Gastroesophageal sphincter (tissue), 3 donors: Measurements from ENCODE around the gene KCND3.

Experiments
- CTCF ChIP-seq, 4 experiments: fragments of 200-600 bp in 2 of 4; fragments of 450-650 bp in 2 of 4; sonication (generic) in 1 of 4; IDR thresholded peaks; one replicate each; pipeline ENCODE4 v1.5.1; 2017 to 2019; ENCODE audit warnings: antibody characterized with exemption in 4 of 4, mild to moderate bottlenecking in 2 of 4, moderate library complexity in 2 of 4
- EP300 ChIP-seq: sonication (generic); formaldehyde crosslinking; IDR thresholded peaks from one replicate; pipeline ENCODE4 v1.6.1; 2017; ENCODE audit warnings: antibody characterized with exemption, mild to moderate bottlenecking
- POLR2A ChIP-seq, 2 donors: fragments of 450-650 bp; IDR thresholded peaks; one replicate each; pipeline ENCODE4 v1.6.1; 2017; ENCODE audit warnings: antibody characterized with exemption in 2 of 2, mild to moderate bottlenecking in 2 of 2, moderate library complexity in 1 of 2

DNA sequence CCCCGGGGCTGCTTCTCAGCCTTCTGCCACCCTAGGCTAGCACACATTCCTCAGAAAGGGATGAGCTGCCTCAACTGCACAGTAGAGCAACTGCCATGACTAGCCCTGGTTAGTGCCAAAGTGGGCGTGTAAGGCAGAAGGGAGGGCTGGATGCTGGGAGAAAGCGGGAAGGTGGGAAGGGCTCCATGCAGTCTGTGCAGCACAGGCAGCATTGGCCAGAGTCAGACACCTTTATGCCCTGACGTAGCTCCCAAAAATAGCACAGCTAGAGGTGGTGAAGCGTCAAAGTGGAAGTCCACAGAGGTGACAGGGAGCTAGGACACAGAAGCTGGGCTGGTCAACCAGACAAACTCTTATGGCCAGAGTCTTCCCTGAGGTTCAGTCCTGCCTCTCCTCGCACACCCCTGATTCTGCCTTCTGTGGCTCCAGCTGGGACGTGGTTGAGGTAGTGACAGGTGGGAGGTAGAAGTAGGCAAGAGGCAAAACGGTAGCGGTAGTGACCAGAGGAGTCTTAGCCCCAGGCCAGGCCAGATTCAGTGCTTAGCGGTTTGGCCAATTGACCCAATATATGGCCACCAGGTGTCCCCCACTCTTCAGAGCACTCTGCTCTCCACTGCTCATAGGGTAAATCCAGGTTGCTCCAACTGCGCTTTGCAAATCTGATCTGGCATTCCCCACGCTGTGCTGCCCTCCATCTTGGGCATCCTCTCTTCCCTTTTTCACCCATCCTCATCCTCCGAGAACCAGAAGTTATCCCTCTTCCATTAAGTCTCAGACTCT lies 188.2 kb downstream of the KCND3 start:
- peak in 2 of 4 experiments; percentile 41 to 51 for TF ChIP-seq CTCF (IDR thresholded peaks at IDR 0.05)
- TF ChIP-seq POLR2A (IDR thresholded peaks at IDR 0.05) = no peak
- no peak for TF ChIP-seq EP300
